HepG2 (cell line): ENCODE results near the gene STPG4. TPM values are rescaled to one million over a fixed set of nuclear protein-coding genes. Genes with fewer than 3 reads are reported as not detected.

Experiments used
- AGO2 ChIP-seq: fragments of 200-400 bp; formaldehyde crosslinking; optimal IDR thresholded peaks from 2 replicates; pipeline ENCODE3; 2017; ENCODE audit warnings: mild to moderate bottlenecking, low read depth, low read length, moderate library complexity
- BRD4 ChIP-seq: sonication (generic); formaldehyde crosslinking; IDR thresholded peaks from 2 replicates; pipeline ENCODE4 v1.4.0; 2020; ENCODE audit warnings: missing genetic modification reagents
- HOXA5 ChIP-seq: sonication (generic); formaldehyde crosslinking; IDR thresholded peaks from 2 replicates; pipeline ENCODE4 v1.4.0; 2020; ENCODE audit warnings: missing genetic modification reagents
- IRX3 ChIP-seq: sonication (generic); formaldehyde crosslinking; IDR thresholded peaks from 2 replicates; pipeline ENCODE4 v1.8.1; 2023; ENCODE audit warnings: mild to moderate bottlenecking, low read depth, missing genetic modification reagents, borderline replicate concordance
- JUND ChIP-seq: sonication (generic); formaldehyde crosslinking; IDR thresholded peaks from 2 replicates; pipeline ENCODE4 v1.8.0; 2022; ENCODE audit warnings: mild to moderate bottlenecking, missing genetic modification reagents
- KDM3A ChIP-seq: IDR thresholded peaks from 2 replicates; pipeline ENCODE4 v1.6.1; 2018; ENCODE audit warnings: low read depth, missing compliant biosample characterization
- RARG ChIP-seq: sonication (generic); formaldehyde crosslinking; IDR thresholded peaks from 2 replicates; pipeline ENCODE4 v1.4.0; 2020; ENCODE audit warnings: low read depth, mild to moderate bottlenecking, missing genetic modification reagents
- RBFOX2 ChIP-seq: fragments of 200-400 bp; formaldehyde crosslinking; IDR thresholded peaks from 2 replicates; pipeline ENCODE4 v1.6.1; 2017; ENCODE audit warnings: low read depth, mild to moderate bottlenecking, low read length
- SNAPC2 ChIP-seq: sonication (generic); formaldehyde crosslinking; IDR thresholded peaks from 2 replicates; pipeline ENCODE4 v1.8.1; 2022; ENCODE audit warnings: mild to moderate bottlenecking, missing genetic modification reagents
- SP140L ChIP-seq: sonication (generic); formaldehyde crosslinking; IDR thresholded peaks from 2 replicates; pipeline ENCODE4 v1.4.0; 2020; ENCODE audit warnings: missing genetic modification reagents, borderline replicate concordance
- TAF1 ChIP-seq: sonication (generic); formaldehyde crosslinking; IDR thresholded peaks from 2 replicates; pipeline ENCODE4 v1.4.0; 2020; ENCODE audit warnings: missing genetic modification reagents
- TGIF2 ChIP-seq: IDR thresholded peaks from 2 replicates; pipeline ENCODE4 v1.6.1; 2016; ENCODE audit warnings: control low read depth, missing compliant biosample characterization
- YEATS4 ChIP-seq: sonication (generic); formaldehyde crosslinking; IDR thresholded peaks from 2 replicates; pipeline ENCODE4 v1.4.0; 2020; ENCODE audit warnings: missing genetic modification reagents, borderline replicate concordance
- ZBTB20 ChIP-seq: sonication (generic); formaldehyde crosslinking; IDR thresholded peaks from 2 replicates; pipeline ENCODE4 v1.8.1; 2023; ENCODE audit warnings: missing genetic modification reagents, low read depth, mild to moderate bottlenecking, borderline replicate concordance
- ZFP82 ChIP-seq: sonication (generic); formaldehyde crosslinking; IDR thresholded peaks from 2 replicates; pipeline ENCODE4 v1.5.1; 2020; ENCODE audit warnings: mild to moderate bottlenecking, missing genetic modification reagents, borderline replicate concordance
- ZNF121 ChIP-seq: sonication (generic); formaldehyde crosslinking; IDR thresholded peaks from 2 replicates; pipeline ENCODE4 v1.5.0; 2020; ENCODE audit warnings: mild to moderate bottlenecking, missing genetic modification reagents
- ZNF317 ChIP-seq: sonication (generic); formaldehyde crosslinking; IDR thresholded peaks from 2 replicates; pipeline ENCODE4 v1.5.0; 2020; ENCODE audit warnings: mild to moderate bottlenecking, missing genetic modification reagents
- ZNF430 ChIP-seq: sonication (generic); formaldehyde crosslinking; IDR thresholded peaks from 2 replicates; pipeline ENCODE4 v1.9.0; 2021; ENCODE audit warnings: mild to moderate bottlenecking, missing genetic modification reagents
- ZNF546 ChIP-seq: sonication (generic); formaldehyde crosslinking; conservative IDR thresholded peaks from 2 replicates; pipeline ENCODE4 v1.8.1; 2023; ENCODE audit warnings: mild to moderate bottlenecking, missing genetic modification reagents
- ZNF737 ChIP-seq: sonication (generic); formaldehyde crosslinking; IDR thresholded peaks from 2 replicates; pipeline ENCODE4 v1.5.0; 2020; ENCODE audit warnings: missing genetic modification reagents, mild to moderate bottlenecking, borderline replicate concordance
- polyA plus RNA-seq, 8 experiments: library from polyadenylated mRNA; depleted of rRNA in 3 of 8; stranded (reverse) in 7 of 8; unstranded in 1 of 8; fragments of >200 nt; fragmentation: Illumina TruSeq in 4 of 8; extraction: Trizol in 4 of 8; gene quantifications; 2 replicates each; pipeline versions ENCODE4 v1.2.1 to v1.2.3, GENCODE V29; 2011 to 2016; ENCODE audit warnings: low read depth in 4 of 8, missing spikeins in 1 of 8, mixed read lengths in 1 of 8; ENCODE audit not compliant: insufficient read depth in 1 of 8
- total RNA-seq, 5 experiments: library from RNA; depleted of rRNA; stranded (reverse); fragments of >200 nt; fragmentation: Illumina TruSeq; extraction: Trizol; gene quantifications; 2 replicates each; pipeline ENCODE4 v1.2.3, GENCODE V29; 2016; ENCODE audit warnings: low read depth in 1 of 5
- TF ChIP-seq, protein P1 (sequence below), 2 experiments: sonication (generic) in 1 of 2; formaldehyde crosslinking in 1 of 2; IDR thresholded peaks; 2 replicates each; pipeline versions ENCODE4 v1.6.1 to v1.9.0; 2014 to 2022; ENCODE audit warnings: antibody characterized with exemption in 1 of 2, borderline replicate concordance in 1 of 2, inconsistent platforms in 1 of 2, low read depth in 1 of 2, missing genetic modification reagents in 1 of 2
- TF ChIP-seq, protein P2 (sequence below): sonication (generic); formaldehyde crosslinking; IDR thresholded peaks from 2 replicates; pipeline ENCODE4 v1.8.0; 2022; ENCODE audit warnings: low read depth, missing genetic modification reagents

Gene STPG4
- total and polyA plus RNA-seq, 2 of the 13 experiments (the other 11 are each of a cell fraction or from before 2014, with no cell fraction given), result 0.11 to 0.15 TPM

DNA sequence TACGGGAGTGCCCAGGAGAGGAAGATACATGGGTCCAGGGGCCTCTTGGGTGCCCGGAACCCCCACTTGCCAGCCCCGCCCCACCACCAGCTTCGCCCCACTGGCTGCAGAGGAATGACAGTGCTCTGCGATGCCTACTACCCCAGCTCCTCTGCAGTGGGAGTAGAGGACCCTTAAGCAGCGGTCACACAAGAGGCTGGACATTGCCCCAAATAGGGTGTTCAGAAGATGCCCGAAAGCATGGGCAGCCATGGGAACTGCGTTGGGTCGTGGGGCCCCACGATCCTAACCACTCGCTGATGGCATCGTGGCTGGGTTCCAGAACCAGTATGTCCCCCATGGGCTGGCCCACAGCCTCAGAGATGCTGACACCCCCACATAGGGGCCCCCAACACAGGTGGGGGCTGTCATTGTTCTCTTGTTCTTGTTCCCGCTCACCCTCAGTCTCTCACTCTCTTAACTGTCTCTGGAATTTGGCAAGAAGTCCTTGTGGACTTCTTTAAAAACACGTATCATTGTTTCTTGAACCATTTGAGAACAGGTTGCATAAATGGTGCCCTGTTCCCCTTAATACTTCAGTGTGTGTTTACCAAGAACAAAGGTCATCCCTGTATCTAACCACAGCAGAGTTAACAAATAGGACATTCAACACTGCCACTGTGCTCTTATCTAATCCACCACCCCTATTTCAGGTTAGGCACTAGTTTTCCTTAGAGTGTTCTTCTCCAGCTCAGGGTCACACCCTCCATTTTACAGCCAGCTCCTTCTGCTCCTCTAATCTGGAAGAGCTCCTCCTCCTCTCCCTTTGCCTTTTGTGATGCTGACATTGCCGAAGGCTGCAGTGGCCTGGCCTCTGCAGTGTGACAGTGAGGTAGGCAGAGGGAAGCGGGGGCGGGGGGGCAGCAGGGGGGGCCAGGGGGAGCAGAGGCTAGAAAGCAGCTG lies 76.3 kb downstream of the STPG4 start (continued):
- peak; percentile 76; the same call in 1 of the 2 replicates for TF ChIP-seq ZBTB20 (CRISPR knock-in tag)
- no peak for TF ChIP-seq ZFP82
- 0 out of 2 replicates have a peak, but pooled peaks have one; percentile 72 for TF ChIP-seq HOXA5 (CRISPR knock-in tag)
- no peak for TF ChIP-seq IRX3
- no peak for TF ChIP-seq ZNF737
- peak; percentile 47 for TF ChIP-seq AGO2
- TF ChIP-seq RBFOX2, result peak; percentile 33; the same call in 1 of the 2 replicates
- no peak for TF ChIP-seq SNAPC2
- TF ChIP-seq KDM3A, result peak; percentile 85; the same call in 1 of the 2 replicates
- TF ChIP-seq ZNF430 (CRISPR knock-in tag), result peak; percentile 79
- TF ChIP-seq, protein P1, sequence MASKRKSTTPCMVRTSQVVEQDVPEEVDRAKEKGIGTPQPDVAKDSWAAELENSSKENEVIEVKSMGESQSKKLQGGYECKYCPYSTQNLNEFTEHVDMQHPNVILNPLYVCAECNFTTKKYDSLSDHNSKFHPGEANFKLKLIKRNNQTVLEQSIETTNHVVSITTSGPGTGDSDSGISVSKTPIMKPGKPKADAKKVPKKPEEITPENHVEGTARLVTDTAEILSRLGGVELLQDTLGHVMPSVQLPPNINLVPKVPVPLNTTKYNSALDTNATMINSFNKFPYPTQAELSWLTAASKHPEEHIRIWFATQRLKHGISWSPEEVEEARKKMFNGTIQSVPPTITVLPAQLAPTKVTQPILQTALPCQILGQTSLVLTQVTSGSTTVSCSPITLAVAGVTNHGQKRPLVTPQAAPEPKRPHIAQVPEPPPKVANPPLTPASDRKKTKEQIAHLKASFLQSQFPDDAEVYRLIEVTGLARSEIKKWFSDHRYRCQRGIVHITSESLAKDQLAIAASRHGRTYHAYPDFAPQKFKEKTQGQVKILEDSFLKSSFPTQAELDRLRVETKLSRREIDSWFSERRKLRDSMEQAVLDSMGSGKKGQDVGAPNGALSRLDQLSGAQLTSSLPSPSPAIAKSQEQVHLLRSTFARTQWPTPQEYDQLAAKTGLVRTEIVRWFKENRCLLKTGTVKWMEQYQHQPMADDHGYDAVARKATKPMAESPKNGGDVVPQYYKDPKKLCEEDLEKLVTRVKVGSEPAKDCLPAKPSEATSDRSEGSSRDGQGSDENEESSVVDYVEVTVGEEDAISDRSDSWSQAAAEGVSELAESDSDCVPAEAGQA (IDR thresholded peaks at IDR 0.05; ENCODE audit: low read depth), result peak; percentile 26; the same call in 1 of the 2 replicates
- TF ChIP-seq, protein P1 (CRISPR knock-in tag; IDR thresholded peaks at IDR 0.05; ENCODE audit: borderline replicate concordance), result no peak; the same call in 1 of the 2 replicates
- TF ChIP-seq, protein P2, sequence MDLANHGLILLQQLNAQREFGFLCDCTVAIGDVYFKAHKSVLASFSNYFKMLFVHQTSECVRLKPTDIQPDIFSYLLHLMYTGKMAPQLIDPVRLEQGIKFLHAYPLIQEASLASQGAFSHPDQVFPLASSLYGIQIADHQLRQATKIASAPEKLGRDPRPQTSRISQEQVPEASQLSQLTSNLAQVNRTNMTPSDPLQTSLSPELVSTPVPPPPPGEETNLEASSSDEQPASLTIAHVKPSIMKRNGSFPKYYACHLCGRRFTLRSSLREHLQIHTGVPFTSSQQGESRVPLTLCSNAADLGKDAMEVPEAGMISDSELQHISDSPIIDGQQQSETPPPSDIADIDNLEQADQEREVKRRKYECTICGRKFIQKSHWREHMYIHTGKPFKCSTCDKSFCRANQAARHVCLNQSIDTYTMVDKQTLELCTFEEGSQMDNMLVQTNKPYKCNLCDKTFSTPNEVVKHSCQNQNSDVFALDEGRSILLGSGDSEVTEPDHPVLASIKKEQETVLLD (CRISPR knock-in tag), result no peak
- peak; percentile 57; the same call in 1 of the 2 replicates for TF ChIP-seq TGIF2 (CRISPR knock-in tag)
- no peak; the same call in 1 of the 2 replicates for TF ChIP-seq SP140L (CRISPR knock-in tag)
- TF ChIP-seq JUND (CRISPR knock-in tag), result peak; percentile 80
- peak; percentile 64 for TF ChIP-seq BRD4 (CRISPR knock-in tag)
- TF ChIP-seq TAF1, result 0 out of 2 replicates have a peak, but pooled peaks have one; percentile 7
- no peak for TF ChIP-seq RARG (CRISPR knock-in tag)
- TF ChIP-seq ZNF546 (CRISPR knock-in tag), result no peak; the same call in none of the 2 replicates
- peak; percentile 75; the same call in 1 of the 2 replicates for TF ChIP-seq ZNF121 (CRISPR knock-in tag)
- peak; percentile 61; the same call in 1 of the 2 replicates for TF ChIP-seq YEATS4 (CRISPR knock-in tag)
- peak; percentile 97 for TF ChIP-seq ZNF317 (CRISPR knock-in tag)
